GM13977 (cell line): ENCODE measurements around the gene HASPIN.

Source experiments
- DNase-seq: peaks from one replicate; pipeline ENCODE4 v3.0.0; 2012; ENCODE audit warnings: low spot score
- CTCF ChIP-seq: IDR thresholded peaks from 2 replicates; pipeline ENCODE4 v1.5.1; 2012; ENCODE audit warnings: mild to moderate bottlenecking, control low read depth; ENCODE audit not compliant: insufficient read depth; ENCODE audit errors: extremely low read depth, missing control alignments
- in situ Hi-C: fragments of 300-500 bp; cut with MboI; formaldehyde crosslinking; loops from one replicate; pipeline ENCODE4 v1.12.0; 2022; ENCODE audit warnings: low sequenced_read_pairs, low pct_unique_long_range_greater_than_20kb, mixed read lengths, inconsistent platforms; ENCODE audit not compliant: unreplicated experiment

Gene HASPIN

GRCh38 chr17:3723556-3724377 is at the start of gene HASPIN:
Gene HASPIN (plus strand): TSS chr17:3723903. CDS start chr17:3723936, 33 bp downstream.
- TF ChIP-seq CTCF: no peak
- DNase-seq: peak; percentile 99
- in situ Hi-C loops: no loop called here

GRCh38 chr17:3675886-3676285 is 47.8 kb upstream of the HASPIN start:
- no peak for DNase-seq
- in situ Hi-C loops: loop anchor here (10.0 kb wide), 1 partner anchor 149 kb away; no protein-coding TSS in a partner anchor
- TF ChIP-seq CTCF: no peak

GRCh38 chr17:3678095-3678820 is 45.4 kb upstream of the HASPIN start:
- no peak for DNase-seq
- in situ Hi-C loops: loop anchor here (10.0 kb wide), 1 partner anchor 147 kb away; no protein-coding TSS in a partner anchor
- no peak for TF ChIP-seq CTCF

GRCh38 chr17:3678821-3679530 is 44.7 kb upstream of the HASPIN start:
- TF ChIP-seq CTCF: no peak
- in situ Hi-C loops: loop anchor here (10.0 kb wide), 1 partner anchor 146 kb away; no protein-coding TSS in a partner anchor
- no peak for DNase-seq

- no peak for DNase-seq
- no peak for TF ChIP-seq CTCF
- in situ Hi-C loops: loop anchor here (10.0 kb wide), 2 partner anchors 55 to 145 kb away; no protein-coding TSS in a partner anchor
Observed at GRCh38 chr17:3679531-3680126, 44.1 kb upstream of the HASPIN start.

- TF ChIP-seq CTCF: no peak
- no peak for DNase-seq
- in situ Hi-C loops: loop anchor here (10.0 kb wide), 1 partner anchor 54 kb away; no protein-coding TSS in a partner anchor
Observed at GRCh38 chr17:3681057-3681456, 42.6 kb upstream of the HASPIN start.
